ENCODE measurements around the gene EHBP1.

The EHBP1 gene

GRCh38 chr2:62705007-62705829, at the start of gene EHBP1:
TSS of gene EHBP1 (plus strand) at chr2:62705713. CDS start at chr2:62707192, 1,479 bp downstream.
- DNase-seq = peak; percentile 98

- DNase-seq = no peak
These were observed 47.7 kb upstream of the EHBP1 start for GRCh38 chr2:62657783-62658182.

GRCh38 chr2:62658891-62659290, 46.6 kb upstream of the EHBP1 start:
- DNase-seq = no peak

- DNase-seq = no peak
These were observed 45.4 kb upstream of the EHBP1 start for GRCh38 chr2:62660087-62660486.

- no peak for DNase-seq
These were observed 44.8 kb upstream of the EHBP1 start for GRCh38 chr2:62660582-62661262.

- no peak for DNase-seq
These were observed 44.3 kb upstream of the EHBP1 start for GRCh38 chr2:62661263-62661635.

GRCh38 chr2:62662131-62662530, 43.4 kb upstream of the EHBP1 start:
- no peak for DNase-seq

GRCh38 chr2:62662554-62662953, 43.0 kb upstream of the EHBP1 start:
- DNase-seq = no peak

- no peak for DNase-seq
These were observed 42.1 kb upstream of the EHBP1 start for GRCh38 chr2:62663411-62663810.

GRCh38 chr2:62663920-62664795, 41.4 kb upstream of the EHBP1 start:
- DNase-seq = no peak

GRCh38 chr2:62665446-62665845, 40.1 kb upstream of the EHBP1 start:
- DNase-seq = no peak

- DNase-seq = no peak
These were observed 36.3 kb upstream of the EHBP1 start for GRCh38 chr2:62669180-62669579.

- no peak for DNase-seq
These were observed 32.9 kb upstream of the EHBP1 start for GRCh38 chr2:62672601-62673000.

GRCh38 chr2:62675062-62675461, 30.5 kb upstream of the EHBP1 start:
- DNase-seq = no peak

- DNase-seq = no peak
These were observed 20.3 kb upstream of the EHBP1 start for GRCh38 chr2:62685256-62685655.

- DNase-seq = no peak
These were observed 19.4 kb upstream of the EHBP1 start for GRCh38 chr2:62686012-62686685.

GRCh38 chr2:62687636-62688035, 17.9 kb upstream of the EHBP1 start:
- no peak for DNase-seq

GRCh38 chr2:62688771-62689170, 16.7 kb upstream of the EHBP1 start:
- DNase-seq = no peak

- DNase-seq = no peak
These were observed 14.3 kb upstream of the EHBP1 start for GRCh38 chr2:62691186-62691585.

- DNase-seq = no peak
These were observed 13.3 kb upstream of the EHBP1 start for GRCh38 chr2:62692225-62692624.

- DNase-seq = no peak
These were observed 6.9 kb upstream of the EHBP1 start for GRCh38 chr2:62698653-62699052.

GRCh38 chr2:62704654-62705006, 883 bp upstream of the EHBP1 start:
- no peak for DNase-seq
